Astrocyte of the cerebellum (primary cell): Measurements from ENCODE around the gene AKR1B15.

ENCODE experiments used
- DNase-seq: peaks from one replicate; pipeline ENCODE4 v3.0.0-alpha.2; 2011; ENCODE audit warnings: low read depth
- H3K4me3 ChIP-seq: 2 replicates; pipeline ENCODE4 v1.5.1; 2011; ENCODE audit warnings: mild to moderate bottlenecking, low read depth, low read length, moderate library complexity
- CTCF ChIP-seq: IDR thresholded peaks from 2 replicates; pipeline ENCODE4 v1.5.1; 2012; ENCODE audit warnings: low read length, low read depth, moderate library complexity, mild to moderate bottlenecking; ENCODE audit errors: missing control alignments
- in situ Hi-C: cut with HindIII; loops from 2 replicates; pipeline ENCODE4 v1.10.0; 2017; ENCODE audit warnings: low sequenced_read_pairs

The AKR1B15 gene

GRCh38 chr7:134611611-134612151 is 62.8 kb downstream of the AKR1B15 start:
- in situ Hi-C loops, result no loop called here
- H3K4me3 ChIP-seq, result no peak overlapping the region
- no peak for TF ChIP-seq CTCF
- no peak for DNase-seq

GRCh38 chr7:134612197-134612596 is 63.3 kb downstream of the AKR1B15 start:
- TF ChIP-seq CTCF, result no peak
- in situ Hi-C loops, result no loop called here
- H3K4me3 ChIP-seq, result no peak overlapping the region
- DNase-seq, result no peak

- no peak for TF ChIP-seq CTCF
- in situ Hi-C loops, result no loop called here
- DNase-seq, result peak; percentile 98
- H3K4me3 ChIP-seq, result no peak overlapping the region
Observed at GRCh38 chr7:134613623-134614347, 64.9 kb downstream of the AKR1B15 start.

GRCh38 chr7:134616611-134617010 is 67.7 kb downstream of the AKR1B15 start:
- in situ Hi-C loops, result no loop called here

GRCh38 chr7:134618756-134619530 is 70.0 kb downstream of the AKR1B15 start:
- no peak overlapping the region for H3K4me3 ChIP-seq
- DNase-seq, result no peak
- TF ChIP-seq CTCF, result no peak
- in situ Hi-C loops, result no loop called here

More at GRCh38 chr7:134616611-134617010, 67.7 kb downstream of the AKR1B15 start:
- H3K4me3 ChIP-seq, result no peak overlapping the region
- no peak for DNase-seq
- TF ChIP-seq CTCF, result no peak

- DNase-seq, result peak; percentile 78
- in situ Hi-C loops, result no loop called here
- H3K4me3 ChIP-seq, result no peak overlapping the region
- TF ChIP-seq CTCF, result no peak
Observed at GRCh38 chr7:134619627-134620331, 70.9 kb downstream of the AKR1B15 start.
